Panc1 (cell line): ENCODE results near the gene CS. TPM values are rescaled to one million over a fixed set of nuclear protein-coding genes. Genes with fewer than 3 reads are reported as not detected.

Source experiments
- ATAC-seq: fragments of 200-7000 bp; cut with Tn5 transposase; 2 replicates; pipeline ENCODE4 v1.9.1; 2020; ENCODE audit warnings: mild to moderate bottlenecking, moderate library complexity
- BruUV-seq: library from RNA; stranded (reverse); fragments of 400-500 nt; replicated peaks from 2 replicates; lab custom pipeline; 2021; lab: Mats Ljungman, UMichigan
- CTCF ChIA-PET: fragments of 300-600 bp; sonication (Branson Sonifier 250); formaldehyde crosslinking; loops from one replicate; lab custom pipeline; 2022; ENCODE audit warnings: antibody characterized with exemption; lab: Charles Lee
- POLR2A ChIA-PET: fragments of 300-600 bp; sonication (Branson Sonifier 250); formaldehyde crosslinking; loops from one replicate; lab custom pipeline; 2022; ENCODE audit warnings: antibody characterized with exemption; lab: Charles Lee
- DNase-seq: peaks from one replicate; pipeline ENCODE4 v3.0.0-alpha.2; 2010; ENCODE audit warnings: low read depth, low spot score
- H3K27ac ChIP-seq: 2 replicates; pipeline ENCODE4 v1.5.1; 2011; ENCODE audit warnings: mild to moderate bottlenecking, low read length, inconsistent platforms
- H3K27me3 ChIP-seq: fragments of 200-500 bp; sonication (Bioruptor generic); 2 replicates; pipeline ENCODE4 v1.6.0; 2014; ENCODE audit warnings: low read length, inconsistent platforms; ENCODE audit not compliant: control insufficient read depth, insufficient read depth
- H3K36me3 ChIP-seq: fragments of 200-500 bp; sonication (Bioruptor generic); 2 replicates; pipeline ENCODE4 v1.5.1; 2014; ENCODE audit warnings: inconsistent platforms, mild to moderate bottlenecking, low read length, moderate library complexity; ENCODE audit not compliant: control insufficient read depth, insufficient read depth
- H3K4me1 ChIP-seq: 2 replicates; pipeline ENCODE4 v1.5.1; 2011; ENCODE audit warnings: inconsistent platforms, mild to moderate bottlenecking, low read length, moderate library complexity; ENCODE audit not compliant: control insufficient read depth, insufficient read depth
- H3K4me3 ChIP-seq, 2 experiments: 2 replicates each; pipeline ENCODE4 v1.5.1; 2011 to 2012; ENCODE audit warnings: low read depth in 2 of 2, low read length in 2 of 2, mild to moderate bottlenecking in 2 of 2, inconsistent platforms in 1 of 2, moderate library complexity in 1 of 2
- H3K9me3 ChIP-seq: fragments of 200-500 bp; sonication (Bioruptor generic); 2 replicates; pipeline ENCODE4 v1.5.1; 2014; ENCODE audit warnings: low read depth, mild to moderate bottlenecking, inconsistent platforms, low read length, moderate library complexity; ENCODE audit not compliant: control insufficient read depth, insufficient read depth
- CTCF ChIP-seq: fragments of 450-650 bp; IDR thresholded peaks from 2 replicates; pipeline ENCODE4 v1.5.1; 2017; ENCODE audit warnings: mild to moderate bottlenecking
- POLR2AphosphoS5 ChIP-seq: IDR thresholded peaks from 2 replicates; pipeline ENCODE4 v1.6.1; 2012; ENCODE audit warnings: mild to moderate bottlenecking, low read depth, low read length, moderate library complexity
- REST ChIP-seq, 2 experiments: IDR thresholded peaks; 2 replicates each; pipeline ENCODE4 v1.6.1; 2011 to 2012; ENCODE audit warnings: low read depth in 2 of 2, control low read depth in 1 of 2, low read length in 1 of 2, mild to moderate bottlenecking in 1 of 2, moderate library complexity in 1 of 2; ENCODE audit not compliant: insufficient read depth in 1 of 2
- SIN3A ChIP-seq: IDR thresholded peaks from 2 replicates; pipeline ENCODE4 v1.6.1; 2012; ENCODE audit warnings: low read depth, mild to moderate bottlenecking, low read length, moderate library complexity, borderline replicate concordance; ENCODE audit not compliant: insufficient read depth
- TCF7L2 ChIP-seq: IDR thresholded peaks from 2 replicates; pipeline ENCODE4 v1.6.1; 2011; ENCODE audit warnings: mild to moderate bottlenecking, low read depth, low read length, inconsistent platforms
- in situ Hi-C: cut with HindIII; loops from 2 replicates; pipeline ENCODE4 v1.10.0; 2016; ENCODE audit warnings: low sequenced_read_pairs, low pct_unique_long_range_greater_than_20kb
- intact Hi-C: fragments of 100-400 bp; cut with micrococcal nuclease; formaldehyde crosslinking; loops from one replicate; pipeline ENCODE4 v1.10.0; 2022; ENCODE audit not compliant: unreplicated experiment
- total RNA-seq: library from RNA; stranded (reverse); gene quantifications from one replicate; pipeline ENCODE4 v1.2.1, GENCODE V29; 2021; ENCODE audit not compliant: unreplicated experiment

CS gene
- total RNA-seq, 1 experiment from 2014 or later = 240 TPM

- TF ChIP-seq CTCF (no peak), SIN3A (no peak), POLR2AphosphoS5 (no peak), REST (IDR thresholded peaks at IDR 0.05; ENCODE audit: insufficient read depth in 1 of 2, low read depth in 2 of 2, low read length in 1 of 2) (no peak), TCF7L2 (no peak)
- peaks cover 10% of the 10 kb centered on the region for H3K4me1 ChIP-seq
- DNase-seq (no peak), ATAC-seq (no peak)
- in situ Hi-C loops (no loop called here), intact Hi-C loops (no loop called here)
- no peaks in the 10 kb centered on the region for H3K9me3 ChIP-seq
- ChIA-PET POLR2A (no interaction called here), CTCF (no interaction called here)
- H3K27ac ChIP-seq = no peak overlapping the region
- H3K36me3 ChIP-seq = peaks cover 19% of the 10 kb centered on the region
- H3K27me3 ChIP-seq = no peaks in the 10 kb centered on the region
- H3K4me3 ChIP-seq = no peak overlapping the region
- BruUV-seq = no TSS peak
These were observed 47.5 kb downstream of the CS start for GRCh38 chr12:56252649-56253048.

GRCh38 chr12:56248711-56249110 is 51.4 kb downstream of the CS start:
- POLR2A ChIA-PET = no interaction called here

More at GRCh38 chr12:56248711-56249110, 51.4 kb downstream of the CS start:
- TSS peak; percentile 55 for BruUV-seq
- intact Hi-C loops = no loop called here
- in situ Hi-C loops = no loop called here
- TF ChIP-seq POLR2AphosphoS5 (no peak), SIN3A (no peak), CTCF (no peak), TCF7L2 (no peak), REST (IDR thresholded peaks at IDR 0.05; ENCODE audit: insufficient read depth in 1 of 2, low read depth in 2 of 2, low read length in 1 of 2) (no peak)
- CTCF ChIA-PET = no interaction called here
- Histone ChIP-seq H3K27me3 (no peaks in the 10 kb centered on the region), H3K4me1 (no peaks in the 10 kb centered on the region), H3K9me3 (no peaks in the 10 kb centered on the region), H3K27ac (no peak overlapping the region), H3K36me3 (peaks cover 14% of the 10 kb centered on the region), H3K4me3 (no peak overlapping the region)
- DNase-seq = no peak
- ATAC-seq = no peak
